Heart left ventricle (tissue), 13 donors: ENCODE data around the gene DCAF6.

Experiments used
- CTCF ChIP-seq, 12 donors: fragments of 200-600 bp; sonication (generic) in 4 of 12; IDR thresholded peaks; one replicate each; pipeline versions ENCODE4 v1.5.0 to v1.8.0; 2018 to 2022; ENCODE audit warnings: antibody characterized with exemption in 12 of 12, mild to moderate bottlenecking in 5 of 12
- POLR2A ChIP-seq, 2 donors: fragments of 450-650 bp; IDR thresholded peaks; one replicate each; pipeline ENCODE4 v1.6.1; 2017; ENCODE audit warnings: antibody characterized with exemption in 2 of 2, mild to moderate bottlenecking in 2 of 2, moderate library complexity in 2 of 2
- donor health status: ischemic (EF 13 %, LVEDD 7.1; RV severe dilation, severe dysfunction).
- donor health status: DM: no; HTN: yes; CAD: no.
- donor health status: DM: no; HTN: no; CAD: no.
- donor health status: ischemic (EF 25% LVEDD 6.9; RV normal size, moderate dysfunction).
- donor health status: ischemic (EF 25% LVEDD 5.7; RV mildly dilated, moderate dysfunction).
- donor health status: ischemic (EF 35%, LVEDD 5.7; RV mildly dilated, moderate dysfunction).
- donor health status: nonischemic (EF 11% LVEDD 7.7; RV severe dilation, severe dysfunction).
- donor health status: DM: yes; HTN: yes; CAD: no.
- donor health status: PGD.
- donor health status: ischemic (EF 29% LVEDD 5.4; RV normal size, mild dysfunction).
- donor health status: nonischemic (EF 23%, LVEDD 6.1; RV moderate dilation, normal function).

- no peak for TF ChIP-seq POLR2A (IDR thresholded peaks at IDR 0.05)
- TF ChIP-seq CTCF (IDR thresholded peaks at IDR 0.05) = no peak
Observed at GRCh38 chr1:167994560-167994959, 58.1 kb downstream of the DCAF6 start.
